ENCODE data around the gene SERPIND1. TPM values are rescaled to one million over a fixed set of nuclear protein-coding genes. Genes with fewer than 3 reads are reported as not detected.

Gene SERPIND1
- total and polyA plus RNA-seq, 2 experiments from 2014 or later = 50.9 to 56.8 TPM

GRCh38 chr22:20814221-20814808 lies 40.4 kb downstream of the SERPIND1 start:
- TF ChIP-seq EZH2 (IDR thresholded peaks at IDR 0.05; ENCODE audit: borderline replicate concordance) = no peak
- TF ChIP-seq CTCF (IDR thresholded peaks at IDR 0.05; ENCODE audit: poor library complexity) = no peak
- TF ChIP-seq EZH2phosphoT487 (IDR thresholded peaks at IDR 0.05; ENCODE audit: low read depth, severe bottlenecking, unreplicated experiment) = no peak
- Histone ChIP-seq H4K20me1 (ENCODE audit: insufficient read depth, poor library complexity, severe bottlenecking) (no peaks in the 10 kb centered on the region), H3K9me3 (ENCODE audit: low read depth) (no peaks in the 10 kb centered on the region), H3K4me1 (ENCODE audit: insufficient read depth) (no peaks in the 10 kb centered on the region), H3K27ac (no peak overlapping the region), H3K36me3 (replicated peaks; ENCODE audit: insufficient read depth, low read depth) (peaks cover 3% of the 10 kb centered on the region), H3K4me2 (no peak overlapping the region), H3K27me3 (no peaks in the 10 kb centered on the region), H3K4me3 (no peak overlapping the region), H3K9me2 (replicated peaks; ENCODE audit: insufficient read depth) (no peaks in the 10 kb centered on the region), H3K79me2 (no peaks in the 10 kb centered on the region), H2AFZ (no peak overlapping the region)
- no peak for DNase-seq (ENCODE audit: low spot score)
- 98% methylated on average over 5 of the region's 5 CpGs for WGBS (ENCODE audit: low lambda C conversion rate, missing lambda C conversion rate)

GRCh38 chr22:20815477-20816050 lies 41.7 kb downstream of the SERPIND1 start:
- Histone ChIP-seq H3K36me3 (replicated peaks; ENCODE audit: insufficient read depth, low read depth) (peaks cover 3% of the 10 kb centered on the region), H3K27ac (no peak overlapping the region), H3K27me3 (no peaks in the 10 kb centered on the region), H3K4me3 (no peak overlapping the region), H3K79me2 (no peaks in the 10 kb centered on the region), H2AFZ (no peak overlapping the region), H3K4me2 (no peak overlapping the region), H3K9me3 (ENCODE audit: low read depth) (no peaks in the 10 kb centered on the region), H3K9me2 (replicated peaks; ENCODE audit: insufficient read depth) (no peaks in the 10 kb centered on the region), H3K4me1 (ENCODE audit: insufficient read depth) (no peaks in the 10 kb centered on the region), H4K20me1 (ENCODE audit: insufficient read depth, poor library complexity, severe bottlenecking) (no peaks in the 10 kb centered on the region)
- no peak for DNase-seq (ENCODE audit: low spot score)
- WGBS (ENCODE audit: low lambda C conversion rate, missing lambda C conversion rate) = 97% methylated on average over 9 of the region's 9 CpGs
- TF ChIP-seq EZH2phosphoT487 (IDR thresholded peaks at IDR 0.05; ENCODE audit: low read depth, severe bottlenecking, unreplicated experiment) (no peak), EZH2 (IDR thresholded peaks at IDR 0.05; ENCODE audit: borderline replicate concordance) (no peak), CTCF (IDR thresholded peaks at IDR 0.05; ENCODE audit: poor library complexity) (no peak)

- H3K4me3 ChIP-seq = no peak overlapping the region
- TF ChIP-seq EZH2phosphoT487 (IDR thresholded peaks at IDR 0.05; ENCODE audit: low read depth, severe bottlenecking, unreplicated experiment) = no peak
- no peak for TF ChIP-seq EZH2 (IDR thresholded peaks at IDR 0.05; ENCODE audit: borderline replicate concordance)
- no peak for TF ChIP-seq CTCF (IDR thresholded peaks at IDR 0.05; ENCODE audit: poor library complexity)
- no peak for DNase-seq (ENCODE audit: low spot score)
- H2AFZ ChIP-seq = no peak overlapping the region
- peaks cover 3% of the 10 kb centered on the region for H3K36me3 ChIP-seq (replicated peaks; ENCODE audit: insufficient read depth, low read depth)
- no peaks in the 10 kb centered on the region for H4K20me1 ChIP-seq (ENCODE audit: insufficient read depth, poor library complexity, severe bottlenecking)
- no peak overlapping the region for H3K27ac ChIP-seq
- WGBS (ENCODE audit: low lambda C conversion rate, missing lambda C conversion rate) = 97% methylated on average over 6 of the region's 6 CpGs
- H3K79me2 ChIP-seq = no peaks in the 10 kb centered on the region
- H3K27me3 ChIP-seq = no peaks in the 10 kb centered on the region
- no peaks in the 10 kb centered on the region for H3K4me1 ChIP-seq (ENCODE audit: insufficient read depth)
- H3K9me2 ChIP-seq (replicated peaks; ENCODE audit: insufficient read depth) = no peaks in the 10 kb centered on the region
- no peaks in the 10 kb centered on the region for H3K9me3 ChIP-seq (ENCODE audit: low read depth)
- H3K4me2 ChIP-seq = no peak overlapping the region
Observed at GRCh38 chr22:20816559-20816958, 42.6 kb downstream of the SERPIND1 start.
